NK-92 treated with Interleukin-12 subunit alpha and Interleukin-12 subunit beta, amount 100 ng/mL, for 24 hours (cell line): ENCODE data around the gene VRK1.
"Not testable (repeated sequence)": the region's sequence is repeated elsewhere in the genome, so short reads cannot be mapped to it uniquely, and the experiment has no call there.

Experiments used
- DNase-seq: peaks from one replicate; lab custom pipeline; 2025; lab: John Stamatoyannopoulos, UW

VRK1 gene, protein sequence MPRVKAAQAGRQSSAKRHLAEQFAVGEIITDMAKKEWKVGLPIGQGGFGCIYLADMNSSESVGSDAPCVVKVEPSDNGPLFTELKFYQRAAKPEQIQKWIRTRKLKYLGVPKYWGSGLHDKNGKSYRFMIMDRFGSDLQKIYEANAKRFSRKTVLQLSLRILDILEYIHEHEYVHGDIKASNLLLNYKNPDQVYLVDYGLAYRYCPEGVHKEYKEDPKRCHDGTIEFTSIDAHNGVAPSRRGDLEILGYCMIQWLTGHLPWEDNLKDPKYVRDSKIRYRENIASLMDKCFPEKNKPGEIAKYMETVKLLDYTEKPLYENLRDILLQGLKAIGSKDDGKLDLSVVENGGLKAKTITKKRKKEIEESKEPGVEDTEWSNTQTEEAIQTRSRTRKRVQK

DNA sequence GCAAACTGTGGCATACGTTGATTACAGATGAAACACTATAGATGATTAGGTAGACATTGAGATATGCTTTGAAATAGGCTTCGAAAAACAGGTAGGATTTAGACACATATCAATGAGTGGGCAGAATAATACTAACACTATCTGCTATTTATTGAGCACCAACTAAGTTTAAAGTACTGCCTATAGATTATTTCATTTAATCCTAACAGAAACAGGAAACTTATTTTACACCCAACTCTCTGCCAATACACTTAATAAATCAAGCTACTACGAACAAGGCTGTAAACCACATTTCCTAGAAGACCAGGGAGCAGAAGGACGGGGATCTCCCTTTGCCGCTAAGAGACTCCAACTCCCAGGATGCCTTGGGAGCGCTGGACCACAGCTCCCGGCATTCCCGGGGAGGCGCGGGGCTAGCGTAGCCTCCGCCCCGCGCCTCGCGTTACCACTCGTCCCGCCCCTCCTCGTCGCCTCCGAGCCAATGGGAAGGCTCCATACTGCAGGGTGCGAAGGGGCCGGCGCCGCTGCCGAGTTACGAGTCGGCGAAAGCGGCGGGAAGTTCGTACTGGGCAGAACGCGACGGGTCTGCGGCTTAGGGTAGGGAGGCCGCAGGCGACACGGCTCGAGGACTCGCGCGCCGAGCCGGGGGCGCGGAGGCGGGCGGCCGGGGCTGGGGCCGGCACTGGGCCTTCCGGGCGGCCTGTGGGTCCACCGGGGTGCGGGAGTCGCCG, at the start of gene VRK1:
VRK1 (plus strand) TSS at position 532 of the 731 bp plus-strand sequence. CDS start 36,090 bp downstream, outside the sequence.
- peak; percentile 90 for DNase-seq

DNA sequence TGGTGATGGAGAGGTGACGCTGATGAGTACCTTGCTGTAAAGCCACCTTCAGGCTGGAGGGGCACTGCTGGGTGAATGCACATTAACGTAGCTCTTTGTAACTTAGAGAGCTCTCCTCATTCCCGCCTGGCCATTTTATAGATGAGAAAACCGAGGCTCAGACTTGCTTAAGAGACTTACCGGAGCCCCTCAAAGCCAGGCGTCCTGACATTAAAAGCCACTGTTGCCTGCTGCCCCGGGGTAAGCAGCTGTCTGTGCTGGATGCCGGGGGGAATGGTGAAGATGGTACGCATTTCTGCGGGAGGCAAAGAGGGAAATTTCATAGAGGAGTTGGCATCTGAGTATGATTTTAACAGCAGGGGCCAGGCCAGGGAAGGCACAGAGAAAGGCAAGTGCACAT, 49.6 kb upstream of the VRK1 start:
- DNase-seq: no peak

GRCh38 chr14:96748362-96748761, 48.8 kb upstream of the VRK1 start:
- DNase-seq: no peak

GRCh38 chr14:96751505-96751904, 45.7 kb upstream of the VRK1 start:
- DNase-seq: no peak

DNA sequence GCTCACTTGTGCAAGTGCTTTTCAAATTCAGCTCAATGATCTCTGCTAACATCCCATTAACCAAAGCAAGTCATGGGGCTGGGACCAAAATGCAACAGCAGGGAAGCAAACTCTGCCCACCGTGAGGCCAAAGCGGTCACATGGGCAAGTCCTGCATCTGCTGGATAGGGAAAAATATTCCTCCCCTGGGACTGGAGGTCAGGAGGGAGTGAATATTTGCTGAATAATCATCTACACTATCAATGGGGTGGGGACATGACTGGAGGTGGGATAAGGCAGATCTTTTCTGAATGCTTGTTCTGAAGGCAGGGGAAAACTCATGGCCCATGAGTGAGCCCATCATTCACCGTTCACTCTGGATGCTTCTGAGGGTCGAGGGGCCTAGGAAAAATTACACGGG, 45.1 kb upstream of the VRK1 start:
- DNase-seq: no peak

GRCh38 chr14:96752594-96752993, 44.6 kb upstream of the VRK1 start:
- DNase-seq: peak; percentile 13

DNA sequence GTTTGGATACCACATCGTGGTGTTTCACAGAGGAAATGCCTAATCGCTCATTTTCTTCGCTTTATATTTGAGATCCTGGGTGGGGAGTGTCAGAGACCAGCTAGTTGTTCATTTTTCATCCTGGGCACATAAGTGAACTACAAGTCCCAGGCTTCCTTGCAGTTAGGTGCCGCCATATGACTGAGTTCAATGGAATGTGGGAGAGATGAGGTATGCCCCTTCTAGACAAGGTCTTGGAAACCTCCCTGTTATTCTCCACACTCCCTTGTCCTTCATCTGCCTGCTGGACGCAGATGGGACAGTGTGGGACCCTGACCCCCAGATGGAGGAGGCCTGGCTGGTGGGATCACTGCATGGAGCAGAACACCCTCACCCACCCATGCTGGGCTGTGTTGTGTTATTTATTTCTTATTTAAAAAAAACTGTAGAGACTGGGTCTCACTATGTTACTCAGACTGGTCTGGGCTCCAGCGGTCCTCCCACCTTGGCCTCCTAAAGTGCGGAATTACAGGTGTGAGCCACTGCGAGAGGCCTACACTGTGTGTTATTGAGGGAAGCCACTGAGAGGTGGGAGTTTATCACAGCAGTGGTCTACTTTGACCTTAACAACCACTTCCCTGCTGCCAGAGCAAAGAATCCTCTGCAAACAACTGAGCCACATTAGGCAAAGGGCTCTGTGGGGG, 42.9 kb upstream of the VRK1 start:
- no peak for DNase-seq

DNA sequence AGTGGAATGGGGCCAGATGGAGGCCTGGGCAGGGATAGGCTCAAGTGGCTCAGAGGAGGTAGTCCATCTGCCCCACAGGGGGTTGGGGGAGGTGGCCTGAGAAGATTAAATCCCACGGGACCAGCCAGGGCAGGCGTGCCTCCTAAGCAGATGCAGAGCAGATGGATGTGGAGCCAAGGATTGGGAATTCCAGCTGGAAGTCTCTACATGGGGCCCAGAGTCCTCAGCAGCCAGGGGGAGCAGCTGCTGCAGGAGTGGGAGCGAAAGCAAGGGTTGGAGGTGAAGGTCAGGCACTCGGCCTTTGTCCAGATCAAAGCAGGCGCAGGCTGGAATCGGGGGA, 42.4 kb upstream of the VRK1 start:
- no peak for DNase-seq

DNA sequence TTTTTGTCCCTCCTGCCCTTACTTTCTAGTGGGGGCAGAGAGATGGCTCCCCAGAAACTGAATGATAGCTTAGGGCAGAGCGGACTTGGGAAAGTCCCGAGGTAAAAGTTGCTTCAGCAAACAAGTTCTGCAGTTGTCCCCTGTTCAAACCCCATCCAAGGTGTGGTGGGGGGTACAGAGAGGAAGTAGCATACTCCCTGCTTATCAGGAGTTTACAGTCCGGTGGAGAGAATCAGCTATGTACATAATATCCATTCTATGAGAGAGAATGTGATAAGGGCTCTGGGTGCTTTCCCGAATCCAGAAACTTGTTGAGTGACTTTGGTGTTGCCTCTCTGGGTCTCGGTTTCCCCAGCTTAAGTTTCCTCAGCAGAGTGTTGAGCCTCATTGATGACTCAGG, 40.4 kb upstream of the VRK1 start:
- DNase-seq: no peak

DNA sequence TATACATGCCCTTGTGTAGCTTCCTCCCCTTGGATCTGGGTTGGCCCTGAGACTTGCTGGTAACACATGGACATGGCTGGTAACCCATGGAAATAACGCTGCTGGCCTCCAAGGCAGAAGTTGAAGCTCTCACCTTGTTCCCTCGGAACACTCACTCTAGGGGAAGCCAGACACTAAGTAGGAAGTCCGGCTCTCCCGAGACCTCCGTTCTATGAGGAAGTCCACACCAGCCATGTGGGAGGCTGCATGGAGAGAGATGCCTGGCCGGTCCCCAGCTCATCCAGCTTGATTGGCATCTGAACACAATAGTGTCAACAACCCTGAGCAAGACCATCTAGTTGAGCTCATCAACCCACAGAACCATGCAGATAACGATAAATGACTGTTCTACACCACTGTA, 39.7 kb upstream of the VRK1 start:
- DNase-seq: no peak

GRCh38 chr14:96761066-96761465, 36.1 kb upstream of the VRK1 start:
- no peak for DNase-seq

GRCh38 chr14:96762650-96763049, 34.5 kb upstream of the VRK1 start:
- DNase-seq: no peak

DNA sequence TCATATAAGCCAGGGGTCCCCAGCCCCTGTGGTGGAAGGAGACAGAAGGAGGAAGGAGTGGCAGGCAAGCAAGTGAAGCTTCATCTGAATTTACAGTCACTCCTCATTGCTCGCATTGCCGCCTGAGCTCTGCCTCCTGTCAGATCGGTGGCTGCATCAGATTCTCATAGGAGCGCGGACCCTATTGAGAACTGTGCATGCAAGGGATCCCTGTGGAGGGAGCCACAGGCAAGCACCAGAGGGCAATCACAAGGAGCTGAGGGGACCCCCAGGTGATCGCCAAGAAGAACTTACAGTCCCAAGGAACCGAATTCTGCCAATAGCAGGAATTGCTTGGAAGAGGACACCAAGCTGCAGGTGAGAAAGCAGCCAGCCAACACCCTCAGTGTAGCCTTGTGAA, 33.2 kb upstream of the VRK1 start:
- no peak for DNase-seq

DNA sequence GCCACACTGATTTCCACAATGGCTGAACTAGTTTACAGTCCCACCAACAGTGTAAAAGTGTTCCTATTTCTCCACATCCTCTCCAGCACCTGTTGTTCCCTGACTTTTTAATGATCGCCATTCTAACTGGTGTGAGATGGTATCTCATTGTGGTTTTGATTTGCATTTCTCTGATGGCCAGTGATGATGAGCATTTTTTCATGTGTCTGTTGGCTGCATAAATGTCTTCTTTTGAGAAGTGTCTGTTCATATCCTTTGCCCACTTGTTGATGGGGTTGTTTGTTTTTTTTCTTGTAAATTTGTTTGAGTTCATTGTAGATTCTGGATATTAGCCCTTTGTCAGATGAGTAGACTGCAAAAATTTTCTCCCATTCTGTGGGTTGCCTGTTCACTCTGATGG, 32.0 kb upstream of the VRK1 start:
- not testable (repeated sequence) for DNase-seq

- DNase-seq: no peak
Observed at GRCh38 chr14:96772929-96773328, 24.3 kb upstream of the VRK1 start.

DNA sequence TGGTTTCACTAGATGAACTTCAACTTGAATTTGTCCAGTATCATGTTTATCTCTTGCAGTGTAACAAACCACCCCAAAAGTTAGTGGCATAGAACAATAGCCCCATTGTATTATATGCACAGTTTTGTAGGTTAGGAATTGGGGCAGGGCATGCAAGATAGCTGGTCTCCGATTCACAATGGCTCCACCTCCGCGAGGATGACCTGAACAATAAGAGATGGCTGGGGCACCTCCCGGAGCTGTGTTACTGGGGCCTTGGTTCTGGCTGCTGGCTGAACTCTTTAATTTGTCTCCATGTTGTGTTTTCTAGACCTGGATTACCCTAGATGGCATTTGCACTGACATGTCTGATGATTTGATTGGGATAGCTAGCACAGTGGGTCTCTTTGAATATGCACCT, 20.4 kb upstream of the VRK1 start:
- DNase-seq: no peak

- no peak for DNase-seq
Observed at GRCh38 chr14:96780500-96780899, 16.7 kb upstream of the VRK1 start.

DNA sequence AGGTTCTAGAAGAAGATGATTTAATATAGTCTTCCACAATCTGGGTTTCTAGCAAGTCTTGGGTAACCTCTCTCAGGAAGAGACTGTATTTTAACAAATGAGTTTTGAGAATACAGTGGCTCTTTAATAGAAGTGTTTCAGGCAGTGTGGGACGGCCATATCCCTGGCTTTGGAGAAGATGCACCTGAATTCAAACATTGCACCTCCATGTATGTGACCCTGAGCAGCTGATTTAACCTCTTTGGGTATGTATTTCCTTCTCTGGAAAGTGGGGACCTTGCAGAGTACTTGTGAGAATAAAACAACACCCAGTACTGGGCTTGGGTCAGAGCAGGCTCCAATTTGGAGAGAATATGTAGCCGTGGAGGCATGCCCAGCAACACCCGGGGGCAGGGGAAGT, 15.8 kb upstream of the VRK1 start:
- DNase-seq: no peak

DNA sequence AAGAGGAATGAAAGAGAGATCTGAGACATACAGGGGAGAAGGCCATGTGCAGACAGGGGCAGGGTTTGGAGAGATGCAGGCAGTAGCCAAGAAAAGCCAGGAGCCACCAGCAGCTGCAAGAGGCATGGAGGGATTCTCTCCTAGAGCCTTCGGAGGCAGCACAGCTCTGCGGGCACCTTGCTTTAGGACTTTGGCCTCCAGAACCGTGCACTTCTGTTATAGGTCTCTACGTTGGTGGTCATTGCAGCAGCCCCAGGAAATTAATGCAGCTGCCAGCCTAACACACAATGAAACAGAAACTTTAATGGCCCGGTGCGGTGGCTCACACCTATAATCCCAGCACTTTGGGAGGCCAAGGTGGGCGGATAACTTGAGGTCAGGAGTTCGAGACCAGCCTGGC, 14.7 kb upstream of the VRK1 start:
- no peak for DNase-seq

DNA sequence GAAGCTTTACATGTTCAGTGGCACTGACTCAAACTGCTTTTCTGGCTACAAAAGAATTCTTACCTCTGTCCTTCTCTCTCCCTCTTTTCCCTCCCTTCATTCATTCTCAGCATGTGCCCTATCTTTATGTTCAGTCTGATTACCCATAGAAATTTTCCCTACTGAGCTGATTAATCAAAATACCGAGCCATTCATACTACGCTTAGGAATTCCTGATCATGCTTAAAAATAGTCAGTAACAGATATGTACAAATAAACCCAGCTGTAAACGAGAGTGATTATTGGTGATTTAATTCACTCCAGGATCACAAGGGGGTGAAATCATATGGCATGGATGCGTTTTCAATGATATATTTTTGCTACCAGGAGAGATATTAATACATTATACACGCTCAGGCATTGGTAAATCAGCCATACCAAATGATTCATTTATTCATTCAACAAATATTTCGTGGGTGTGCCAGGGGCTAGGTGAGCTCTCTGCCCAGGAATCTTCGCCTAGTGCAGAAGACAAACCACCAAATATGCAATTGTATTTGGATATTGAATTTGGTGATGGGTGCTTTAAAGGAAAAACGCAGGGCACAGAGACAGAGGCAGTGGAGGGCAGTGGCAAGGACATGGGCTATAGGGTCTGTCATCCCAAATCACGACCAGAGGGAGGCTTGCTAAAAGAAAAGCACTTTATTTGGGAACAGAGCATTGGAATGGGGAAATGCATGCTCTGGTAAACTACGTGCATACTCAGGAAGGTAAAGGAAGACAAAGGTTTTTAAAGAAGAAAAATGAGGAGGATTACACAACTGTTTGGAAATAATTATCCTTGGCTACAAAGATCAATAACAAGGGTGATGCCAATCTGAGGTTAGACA, 13.9 kb upstream of the VRK1 start:
- no peak for DNase-seq

- no peak for DNase-seq
Observed at GRCh38 chr14:96783915-96784224, 13.3 kb upstream of the VRK1 start.

GRCh38 chr14:96790186-96790585, 7.0 kb upstream of the VRK1 start:
- no peak for DNase-seq
